ENCODE results near the gene TMC7. TPM values are rescaled to one million over a fixed set of nuclear protein-coding genes. Genes with fewer than 3 reads are reported as not detected.

Gene TMC7
- total and polyA plus RNA-seq, 2 of the 8 experiments (the other 6 are each of a cell fraction or from before 2014, with no cell fraction given) = 2.3 to 2.6 TPM

DNA sequence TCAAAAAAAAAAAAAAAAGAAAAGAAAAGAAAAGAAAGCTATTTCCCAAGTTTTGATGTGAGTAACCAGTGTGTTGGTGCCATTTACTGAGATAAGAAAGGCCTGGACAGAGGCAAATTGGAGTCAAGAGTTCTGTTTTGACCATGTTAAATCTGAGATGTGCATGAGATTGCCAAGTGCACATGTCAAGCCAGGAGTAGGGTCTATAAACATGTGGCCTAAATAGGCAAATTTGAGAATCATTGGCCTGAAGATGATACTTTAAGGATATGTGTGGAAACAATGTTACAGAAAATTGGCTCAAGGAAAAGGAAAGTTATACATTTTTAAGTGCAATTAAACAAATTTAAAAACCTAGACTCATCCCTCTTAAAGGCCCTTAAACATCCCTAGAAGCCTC, 42.3 kb upstream of the TMC7 start (continued):
- TF ChIP-seq NRF1 (IDR thresholded peaks at IDR 0.05; ENCODE audit: low read depth, low read length) (no peak), RXRA (IDR thresholded peaks at IDR 0.05; ENCODE audit: insufficient read depth, low read depth, low read length) (no peak)
- TF ChIP-seq, protein P1, sequence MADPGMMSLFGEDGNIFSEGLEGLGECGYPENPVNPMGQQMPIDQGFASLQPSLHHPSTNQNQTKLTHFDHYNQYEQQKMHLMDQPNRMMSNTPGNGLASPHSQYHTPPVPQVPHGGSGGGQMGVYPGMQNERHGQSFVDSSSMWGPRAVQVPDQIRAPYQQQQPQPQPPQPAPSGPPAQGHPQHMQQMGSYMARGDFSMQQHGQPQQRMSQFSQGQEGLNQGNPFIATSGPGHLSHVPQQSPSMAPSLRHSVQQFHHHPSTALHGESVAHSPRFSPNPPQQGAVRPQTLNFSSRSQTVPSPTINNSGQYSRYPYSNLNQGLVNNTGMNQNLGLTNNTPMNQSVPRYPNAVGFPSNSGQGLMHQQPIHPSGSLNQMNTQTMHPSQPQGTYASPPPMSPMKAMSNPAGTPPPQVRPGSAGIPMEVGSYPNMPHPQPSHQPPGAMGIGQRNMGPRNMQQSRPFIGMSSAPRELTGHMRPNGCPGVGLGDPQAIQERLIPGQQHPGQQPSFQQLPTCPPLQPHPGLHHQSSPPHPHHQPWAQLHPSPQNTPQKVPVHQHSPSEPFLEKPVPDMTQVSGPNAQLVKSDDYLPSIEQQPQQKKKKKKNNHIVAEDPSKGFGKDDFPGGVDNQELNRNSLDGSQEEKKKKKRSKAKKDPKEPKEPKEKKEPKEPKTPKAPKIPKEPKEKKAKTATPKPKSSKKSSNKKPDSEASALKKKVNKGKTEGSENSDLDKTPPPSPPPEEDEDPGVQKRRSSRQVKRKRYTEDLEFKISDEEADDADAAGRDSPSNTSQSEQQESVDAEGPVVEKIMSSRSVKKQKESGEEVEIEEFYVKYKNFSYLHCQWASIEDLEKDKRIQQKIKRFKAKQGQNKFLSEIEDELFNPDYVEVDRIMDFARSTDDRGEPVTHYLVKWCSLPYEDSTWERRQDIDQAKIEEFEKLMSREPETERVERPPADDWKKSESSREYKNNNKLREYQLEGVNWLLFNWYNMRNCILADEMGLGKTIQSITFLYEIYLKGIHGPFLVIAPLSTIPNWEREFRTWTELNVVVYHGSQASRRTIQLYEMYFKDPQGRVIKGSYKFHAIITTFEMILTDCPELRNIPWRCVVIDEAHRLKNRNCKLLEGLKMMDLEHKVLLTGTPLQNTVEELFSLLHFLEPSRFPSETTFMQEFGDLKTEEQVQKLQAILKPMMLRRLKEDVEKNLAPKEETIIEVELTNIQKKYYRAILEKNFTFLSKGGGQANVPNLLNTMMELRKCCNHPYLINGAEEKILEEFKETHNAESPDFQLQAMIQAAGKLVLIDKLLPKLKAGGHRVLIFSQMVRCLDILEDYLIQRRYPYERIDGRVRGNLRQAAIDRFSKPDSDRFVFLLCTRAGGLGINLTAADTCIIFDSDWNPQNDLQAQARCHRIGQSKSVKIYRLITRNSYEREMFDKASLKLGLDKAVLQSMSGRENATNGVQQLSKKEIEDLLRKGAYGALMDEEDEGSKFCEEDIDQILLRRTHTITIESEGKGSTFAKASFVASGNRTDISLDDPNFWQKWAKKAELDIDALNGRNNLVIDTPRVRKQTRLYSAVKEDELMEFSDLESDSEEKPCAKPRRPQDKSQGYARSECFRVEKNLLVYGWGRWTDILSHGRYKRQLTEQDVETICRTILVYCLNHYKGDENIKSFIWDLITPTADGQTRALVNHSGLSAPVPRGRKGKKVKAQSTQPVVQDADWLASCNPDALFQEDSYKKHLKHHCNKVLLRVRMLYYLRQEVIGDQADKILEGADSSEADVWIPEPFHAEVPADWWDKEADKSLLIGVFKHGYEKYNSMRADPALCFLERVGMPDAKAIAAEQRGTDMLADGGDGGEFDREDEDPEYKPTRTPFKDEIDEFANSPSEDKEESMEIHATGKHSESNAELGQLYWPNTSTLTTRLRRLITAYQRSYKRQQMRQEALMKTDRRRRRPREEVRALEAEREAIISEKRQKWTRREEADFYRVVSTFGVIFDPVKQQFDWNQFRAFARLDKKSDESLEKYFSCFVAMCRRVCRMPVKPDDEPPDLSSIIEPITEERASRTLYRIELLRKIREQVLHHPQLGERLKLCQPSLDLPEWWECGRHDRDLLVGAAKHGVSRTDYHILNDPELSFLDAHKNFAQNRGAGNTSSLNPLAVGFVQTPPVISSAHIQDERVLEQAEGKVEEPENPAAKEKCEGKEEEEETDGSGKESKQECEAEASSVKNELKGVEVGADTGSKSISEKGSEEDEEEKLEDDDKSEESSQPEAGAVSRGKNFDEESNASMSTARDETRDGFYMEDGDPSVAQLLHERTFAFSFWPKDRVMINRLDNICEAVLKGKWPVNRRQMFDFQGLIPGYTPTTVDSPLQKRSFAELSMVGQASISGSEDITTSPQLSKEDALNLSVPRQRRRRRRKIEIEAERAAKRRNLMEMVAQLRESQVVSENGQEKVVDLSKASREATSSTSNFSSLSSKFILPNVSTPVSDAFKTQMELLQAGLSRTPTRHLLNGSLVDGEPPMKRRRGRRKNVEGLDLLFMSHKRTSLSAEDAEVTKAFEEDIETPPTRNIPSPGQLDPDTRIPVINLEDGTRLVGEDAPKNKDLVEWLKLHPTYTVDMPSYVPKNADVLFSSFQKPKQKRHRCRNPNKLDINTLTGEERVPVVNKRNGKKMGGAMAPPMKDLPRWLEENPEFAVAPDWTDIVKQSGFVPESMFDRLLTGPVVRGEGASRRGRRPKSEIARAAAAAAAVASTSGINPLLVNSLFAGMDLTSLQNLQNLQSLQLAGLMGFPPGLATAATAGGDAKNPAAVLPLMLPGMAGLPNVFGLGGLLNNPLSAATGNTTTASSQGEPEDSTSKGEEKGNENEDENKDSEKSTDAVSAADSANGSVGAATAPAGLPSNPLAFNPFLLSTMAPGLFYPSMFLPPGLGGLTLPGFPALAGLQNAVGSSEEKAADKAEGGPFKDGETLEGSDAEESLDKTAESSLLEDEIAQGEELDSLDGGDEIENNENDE (IDR thresholded peaks at IDR 0.05; ENCODE audit: insufficient replicate concordance, low read length) = no peak
- TF ChIP-seq, protein P2, sequence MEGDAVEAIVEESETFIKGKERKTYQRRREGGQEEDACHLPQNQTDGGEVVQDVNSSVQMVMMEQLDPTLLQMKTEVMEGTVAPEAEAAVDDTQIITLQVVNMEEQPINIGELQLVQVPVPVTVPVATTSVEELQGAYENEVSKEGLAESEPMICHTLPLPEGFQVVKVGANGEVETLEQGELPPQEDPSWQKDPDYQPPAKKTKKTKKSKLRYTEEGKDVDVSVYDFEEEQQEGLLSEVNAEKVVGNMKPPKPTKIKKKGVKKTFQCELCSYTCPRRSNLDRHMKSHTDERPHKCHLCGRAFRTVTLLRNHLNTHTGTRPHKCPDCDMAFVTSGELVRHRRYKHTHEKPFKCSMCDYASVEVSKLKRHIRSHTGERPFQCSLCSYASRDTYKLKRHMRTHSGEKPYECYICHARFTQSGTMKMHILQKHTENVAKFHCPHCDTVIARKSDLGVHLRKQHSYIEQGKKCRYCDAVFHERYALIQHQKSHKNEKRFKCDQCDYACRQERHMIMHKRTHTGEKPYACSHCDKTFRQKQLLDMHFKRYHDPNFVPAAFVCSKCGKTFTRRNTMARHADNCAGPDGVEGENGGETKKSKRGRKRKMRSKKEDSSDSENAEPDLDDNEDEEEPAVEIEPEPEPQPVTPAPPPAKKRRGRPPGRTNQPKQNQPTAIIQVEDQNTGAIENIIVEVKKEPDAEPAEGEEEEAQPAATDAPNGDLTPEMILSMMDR (IDR thresholded peaks at IDR 0.05; ENCODE audit: control extremely low read depth in 1 of 3, insufficient read depth in 1 of 3, low read depth in 1 of 3, low read length in 3 of 3) = no peak

Measured in H1 (cell line).